GM23338 (cell line): ENCODE data around the gene TTC31. TPM values are rescaled to one million over a fixed set of nuclear protein-coding genes. Genes with fewer than 3 reads are reported as not detected.

Source experiments
- ATAC-seq: fragments of 200-7000 bp; cut with Tn5 transposase; 3 replicates; pipeline ENCODE4 v1.9.1; 2020
- DNase-seq: peaks from one replicate; pipeline ENCODE4 v3.0.0-alpha.2; 2015; ENCODE audit warnings: low spot score
- H2AFZ ChIP-seq: fragments of 200-600 bp; sonication (generic); 2 replicates; pipeline ENCODE4 v1.8.0; 2016; ENCODE audit warnings: antibody characterized with exemption, mild to moderate bottlenecking, moderate library complexity
- H3F3A ChIP-seq: fragments of 200-600 bp; sonication (generic); replicated peaks from 2 replicates; pipeline ENCODE4 v1.8.0; 2017; ENCODE audit warnings: antibody characterized with exemption, mixed run types, low read depth
- H3K27ac ChIP-seq: fragments of 200-600 bp; sonication (generic); 2 replicates; pipeline ENCODE4 v1.6.1; 2016; ENCODE audit warnings: low read depth
- H3K27me3 ChIP-seq: fragments of 200-600 bp; sonication (generic); 2 replicates; pipeline ENCODE4 v1.8.0; 2016; ENCODE audit warnings: mild to moderate bottlenecking, mixed run types, moderate library complexity; ENCODE audit not compliant: insufficient read depth
- H3K36me3 ChIP-seq: fragments of 200-600 bp; sonication (generic); 2 replicates; pipeline ENCODE4 v1.8.0; 2016; ENCODE audit warnings: mild to moderate bottlenecking; ENCODE audit not compliant: insufficient read depth
- H3K4me1 ChIP-seq: fragments of 200-600 bp; sonication (generic); 2 replicates; pipeline ENCODE4 v1.8.0; 2016; ENCODE audit warnings: mild to moderate bottlenecking, moderate library complexity; ENCODE audit not compliant: insufficient read depth
- H3K4me2 ChIP-seq: fragments of 200-600 bp; sonication (generic); 2 replicates; pipeline ENCODE4 v1.7.1; 2017; ENCODE audit warnings: mixed run types
- H3K4me3 ChIP-seq: fragments of 200-600 bp; sonication (generic); 2 replicates; pipeline ENCODE4 v1.6.1; 2016; ENCODE audit warnings: mixed run types
- H3K79me2 ChIP-seq: fragments of 200-600 bp; sonication (generic); replicated peaks from 2 replicates; pipeline ENCODE4 v1.8.0; 2017; ENCODE audit warnings: mild to moderate bottlenecking; ENCODE audit not compliant: insufficient read depth
- H3K9me2 ChIP-seq: fragments of 200-600 bp; sonication (generic); 2 replicates; pipeline ENCODE4 v1.8.0; 2017; ENCODE audit not compliant: insufficient read depth
- H4K20me1 ChIP-seq: fragments of 200-600 bp; sonication (generic); replicated peaks from 2 replicates; pipeline ENCODE4 v1.8.0; 2017; ENCODE audit warnings: mild to moderate bottlenecking; ENCODE audit not compliant: insufficient read depth
- H3K27ac Mint-ChIP-seq: 2 replicates; pipeline ENCODE4 v1.8.0; 2020; ENCODE audit warnings: inconsistent platforms, mild to moderate bottlenecking, moderate library complexity, mixed read lengths
- H3K27me3 Mint-ChIP-seq: 3 replicates; pipeline ENCODE4 v1.8.0; 2022; ENCODE audit warnings: low read depth, mild to moderate bottlenecking, moderate library complexity, mixed read lengths, inconsistent platforms; ENCODE audit not compliant: insufficient read depth, poor library complexity
- H3K36me3 Mint-ChIP-seq: 3 replicates; pipeline ENCODE4 v1.8.0; 2021; ENCODE audit warnings: low read depth, mild to moderate bottlenecking, inconsistent platforms, moderate library complexity, mixed read lengths
- H3K4me1 Mint-ChIP-seq: 3 replicates; pipeline ENCODE4 v1.8.0; 2020; ENCODE audit warnings: mild to moderate bottlenecking, inconsistent platforms, mixed read lengths
- H3K4me3 Mint-ChIP-seq: 3 replicates; pipeline ENCODE4 v1.8.0; 2021; ENCODE audit warnings: moderate library complexity, mild to moderate bottlenecking, inconsistent platforms, mixed read lengths
- H3K9me3 Mint-ChIP-seq: 3 replicates; pipeline ENCODE4 v1.8.0; 2020; ENCODE audit warnings: moderate library complexity, mild to moderate bottlenecking, inconsistent platforms, mixed read lengths
- EZH2phosphoT487 ChIP-seq: fragments of 200-600 bp; sonication (generic); IDR thresholded peaks from one replicate; pipeline ENCODE4 v1.8.1; 2018; ENCODE audit warnings: antibody characterized with exemption; ENCODE audit not compliant: unreplicated experiment
- POLR2AphosphoS5 ChIP-seq: IDR thresholded peaks from 2 replicates; pipeline ENCODE4 v1.6.1; 2016; ENCODE audit warnings: antibody characterized with exemption, low read depth
- polyA plus RNA-seq: library from polyadenylated mRNA; unstranded; fragments of >200 nt; fragmentation: Nextera tagmentation; extraction: Ambion mirVana; gene quantifications from 2 replicates; pipeline ENCODE4 v1.2.1, GENCODE V29; 2016
- total RNA-seq: library from RNA; depleted of rRNA; stranded (reverse); fragments of >200 nt; shearing (Covaris generic); gene quantifications from 2 replicates; pipeline ENCODE4 v1.2.3, GENCODE V29; 2014
- TF ChIP-seq, protein P1 (sequence below): fragments of 250-450 bp; sonication (Bioruptor Pico); IDR thresholded peaks from 2 replicates; pipeline ENCODE4 v1.5.0; 2020; ENCODE audit warnings: mild to moderate bottlenecking, moderate library complexity
- TF ChIP-seq, protein P2 (sequence below), 2 experiments: fragments of 200-600 bp in 1 of 2; sonication (generic) in 1 of 2; conservative IDR thresholded peaks; 2 replicates each; pipeline versions ENCODE4 v1.5.1 to v1.6.1; 2016 to 2017; ENCODE audit warnings: antibody characterized with exemption in 2 of 2, low read depth in 2 of 2, mild to moderate bottlenecking in 2 of 2, moderate library complexity in 1 of 2

The TTC31 gene
- total and polyA plus RNA-seq, 2 experiments from 2014 or later = 15.8 to 29.2 TPM

DNA sequence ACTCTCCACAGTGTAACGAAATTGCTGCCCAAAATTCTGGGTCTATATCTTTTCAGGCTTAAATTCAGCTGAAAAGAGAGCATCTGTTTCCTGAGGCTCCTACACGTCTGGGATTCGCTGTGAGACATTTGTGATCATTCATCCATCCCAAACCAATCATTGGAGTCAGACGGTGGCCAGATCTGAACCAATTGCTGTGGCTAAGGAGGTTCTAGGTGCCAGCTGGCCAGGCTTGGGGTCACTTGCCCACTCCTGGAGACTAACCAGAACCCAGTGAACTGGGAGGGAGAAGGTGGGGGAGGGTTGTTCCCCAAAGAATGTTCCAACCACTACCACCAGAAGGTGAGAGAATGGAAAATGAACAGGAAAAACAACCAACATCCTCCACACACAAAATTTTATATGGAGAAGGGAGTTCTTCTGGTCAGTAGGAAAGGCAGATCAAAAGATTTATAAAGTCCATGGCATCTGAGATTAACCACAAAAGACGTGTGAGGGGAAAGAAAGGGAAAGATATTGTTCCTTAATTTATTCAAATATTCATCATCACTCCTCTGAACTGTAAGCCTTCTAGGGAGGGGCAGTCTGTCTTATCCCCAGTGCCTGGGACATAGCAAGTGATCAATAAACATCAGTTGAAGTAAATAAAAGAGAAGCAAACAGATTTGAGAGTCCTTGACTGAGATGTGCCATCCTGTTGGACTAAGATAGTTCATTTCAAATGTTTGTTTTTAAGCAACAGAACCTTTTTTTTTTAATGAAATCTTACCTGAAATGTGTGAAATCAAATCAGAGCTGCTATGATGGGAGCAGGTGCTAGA is 38.2 kb upstream of the TTC31 start (continued):
- TF ChIP-seq, protein P1, sequence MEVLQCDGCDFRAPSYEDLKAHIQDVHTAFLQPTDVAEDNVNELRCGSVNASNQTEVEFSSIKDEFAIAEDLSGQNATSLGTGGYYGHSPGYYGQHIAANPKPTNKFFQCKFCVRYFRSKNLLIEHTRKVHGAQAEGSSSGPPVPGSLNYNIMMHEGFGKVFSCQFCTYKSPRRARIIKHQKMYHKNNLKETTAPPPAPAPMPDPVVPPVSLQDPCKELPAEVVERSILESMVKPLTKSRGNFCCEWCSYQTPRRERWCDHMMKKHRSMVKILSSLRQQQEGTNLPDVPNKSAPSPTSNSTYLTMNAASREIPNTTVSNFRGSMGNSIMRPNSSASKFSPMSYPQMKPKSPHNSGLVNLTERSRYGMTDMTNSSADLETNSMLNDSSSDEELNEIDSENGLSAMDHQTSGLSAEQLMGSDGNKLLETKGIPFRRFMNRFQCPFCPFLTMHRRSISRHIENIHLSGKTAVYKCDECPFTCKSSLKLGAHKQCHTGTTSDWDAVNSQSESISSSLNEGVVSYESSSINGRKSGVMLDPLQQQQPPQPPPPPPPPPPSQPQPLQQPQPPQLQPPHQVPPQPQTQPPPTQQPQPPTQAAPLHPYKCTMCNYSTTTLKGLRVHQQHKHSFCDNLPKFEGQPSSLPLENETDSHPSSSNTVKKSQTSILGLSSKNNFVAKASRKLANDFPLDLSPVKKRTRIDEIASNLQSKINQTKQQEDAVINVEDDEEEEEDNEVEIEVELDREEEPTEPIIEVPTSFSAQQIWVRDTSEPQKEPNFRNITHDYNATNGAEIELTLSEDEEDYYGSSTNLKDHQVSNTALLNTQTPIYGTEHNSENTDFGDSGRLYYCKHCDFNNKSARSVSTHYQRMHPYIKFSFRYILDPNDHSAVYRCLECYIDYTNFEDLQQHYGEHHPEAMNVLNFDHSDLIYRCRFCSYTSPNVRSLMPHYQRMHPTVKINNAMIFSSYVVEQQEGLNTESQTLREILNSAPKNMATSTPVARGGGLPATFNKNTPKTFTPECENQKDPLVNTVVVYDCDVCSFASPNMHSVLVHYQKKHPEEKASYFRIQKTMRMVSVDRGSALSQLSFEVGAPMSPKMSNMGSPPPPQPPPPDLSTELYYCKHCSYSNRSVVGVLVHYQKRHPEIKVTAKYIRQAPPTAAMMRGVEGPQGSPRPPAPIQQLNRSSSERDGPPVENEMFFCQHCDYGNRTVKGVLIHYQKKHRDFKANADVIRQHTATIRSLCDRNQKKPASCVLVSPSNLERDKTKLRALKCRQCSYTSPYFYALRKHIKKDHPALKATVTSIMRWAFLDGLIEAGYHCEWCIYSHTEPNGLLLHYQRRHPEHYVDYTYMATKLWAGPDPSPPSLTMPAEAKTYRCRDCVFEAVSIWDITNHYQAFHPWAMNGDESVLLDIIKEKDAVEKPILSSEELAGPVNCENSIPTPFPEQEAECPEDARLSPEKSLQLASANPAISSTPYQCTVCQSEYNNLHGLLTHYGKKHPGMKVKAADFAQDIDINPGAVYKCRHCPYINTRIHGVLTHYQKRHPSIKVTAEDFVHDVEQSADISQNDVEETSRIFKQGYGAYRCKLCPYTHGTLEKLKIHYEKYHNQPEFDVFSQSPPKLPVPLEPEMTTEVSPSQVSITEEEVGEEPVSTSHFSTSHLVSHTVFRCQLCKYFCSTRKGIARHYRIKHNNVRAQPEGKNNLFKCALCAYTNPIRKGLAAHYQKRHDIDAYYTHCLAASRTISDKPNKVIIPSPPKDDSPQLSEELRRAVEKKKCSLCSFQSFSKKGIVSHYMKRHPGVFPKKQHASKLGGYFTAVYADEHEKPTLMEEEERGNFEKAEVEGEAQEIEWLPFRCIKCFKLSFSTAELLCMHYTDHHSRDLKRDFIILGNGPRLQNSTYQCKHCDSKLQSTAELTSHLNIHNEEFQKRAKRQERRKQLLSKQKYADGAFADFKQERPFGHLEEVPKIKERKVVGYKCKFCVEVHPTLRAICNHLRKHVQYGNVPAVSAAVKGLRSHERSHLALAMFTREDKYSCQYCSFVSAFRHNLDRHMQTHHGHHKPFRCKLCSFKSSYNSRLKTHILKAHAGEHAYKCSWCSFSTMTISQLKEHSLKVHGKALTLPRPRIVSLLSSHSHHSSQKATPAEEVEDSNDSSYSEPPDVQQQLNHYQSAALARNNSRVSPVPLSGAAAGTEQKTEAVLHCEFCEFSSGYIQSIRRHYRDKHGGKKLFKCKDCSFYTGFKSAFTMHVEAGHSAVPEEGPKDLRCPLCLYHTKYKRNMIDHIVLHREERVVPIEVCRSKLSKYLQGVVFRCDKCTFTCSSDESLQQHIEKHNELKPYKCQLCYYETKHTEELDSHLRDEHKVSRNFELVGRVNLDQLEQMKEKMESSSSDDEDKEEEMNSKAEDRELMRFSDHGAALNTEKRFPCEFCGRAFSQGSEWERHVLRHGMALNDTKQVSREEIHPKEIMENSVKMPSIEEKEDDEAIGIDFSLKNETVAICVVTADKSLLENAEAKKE (CRISPR knock-in tag) = no peak
- TF ChIP-seq, protein P2, sequence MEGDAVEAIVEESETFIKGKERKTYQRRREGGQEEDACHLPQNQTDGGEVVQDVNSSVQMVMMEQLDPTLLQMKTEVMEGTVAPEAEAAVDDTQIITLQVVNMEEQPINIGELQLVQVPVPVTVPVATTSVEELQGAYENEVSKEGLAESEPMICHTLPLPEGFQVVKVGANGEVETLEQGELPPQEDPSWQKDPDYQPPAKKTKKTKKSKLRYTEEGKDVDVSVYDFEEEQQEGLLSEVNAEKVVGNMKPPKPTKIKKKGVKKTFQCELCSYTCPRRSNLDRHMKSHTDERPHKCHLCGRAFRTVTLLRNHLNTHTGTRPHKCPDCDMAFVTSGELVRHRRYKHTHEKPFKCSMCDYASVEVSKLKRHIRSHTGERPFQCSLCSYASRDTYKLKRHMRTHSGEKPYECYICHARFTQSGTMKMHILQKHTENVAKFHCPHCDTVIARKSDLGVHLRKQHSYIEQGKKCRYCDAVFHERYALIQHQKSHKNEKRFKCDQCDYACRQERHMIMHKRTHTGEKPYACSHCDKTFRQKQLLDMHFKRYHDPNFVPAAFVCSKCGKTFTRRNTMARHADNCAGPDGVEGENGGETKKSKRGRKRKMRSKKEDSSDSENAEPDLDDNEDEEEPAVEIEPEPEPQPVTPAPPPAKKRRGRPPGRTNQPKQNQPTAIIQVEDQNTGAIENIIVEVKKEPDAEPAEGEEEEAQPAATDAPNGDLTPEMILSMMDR (conservative IDR thresholded peaks at IDR 0.05; ENCODE audit: low read depth in 2 of 2) = no peak
- TF ChIP-seq EZH2phosphoT487 = no peak

DNA sequence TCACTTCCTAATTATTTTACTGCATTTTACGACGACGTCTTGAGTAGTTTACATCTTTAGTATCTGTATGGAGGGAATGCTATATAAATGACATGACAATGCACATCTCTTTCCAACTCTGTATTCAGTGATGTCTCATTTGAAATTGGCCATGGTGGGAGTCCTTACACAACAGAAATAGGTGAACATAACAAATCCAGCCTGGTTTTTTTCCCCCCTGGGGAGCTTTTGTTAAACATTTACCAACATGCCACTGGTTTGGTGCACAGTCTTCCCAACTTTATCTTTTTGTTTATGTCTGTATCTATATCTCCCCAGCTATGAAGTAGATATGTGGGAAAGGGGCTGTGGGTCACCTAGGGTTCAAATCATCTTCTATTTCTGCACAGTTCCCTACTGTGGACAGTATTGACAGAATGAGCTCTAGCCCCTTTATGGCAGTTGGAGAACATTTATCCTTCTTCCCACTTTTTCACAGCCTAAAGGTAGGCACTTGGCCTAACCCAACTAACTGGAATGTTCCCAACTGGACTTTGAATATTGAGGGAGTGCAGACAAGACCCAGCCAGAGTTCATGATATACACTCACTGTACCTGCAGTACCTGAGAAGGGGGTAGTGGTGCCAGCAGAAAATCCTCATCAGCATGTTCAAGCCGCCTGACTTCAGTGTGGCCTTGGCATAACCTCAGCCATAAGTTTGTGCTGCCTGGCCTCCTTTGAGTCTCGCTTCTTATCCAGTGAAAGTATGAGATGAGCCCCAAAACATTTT is 35.5 kb upstream of the TTC31 start:
- H2AFZ ChIP-seq = no peak overlapping the region
- H3K4me3 Mint-ChIP-seq = no peak overlapping the region
- DNase-seq (no peak), ATAC-seq (no peak)
- no peak overlapping the region for H3K27ac Mint-ChIP-seq
- no peaks in the 10 kb centered on the region for H3K36me3 ChIP-seq
- H3K27me3 Mint-ChIP-seq = peaks cover 2% of the 10 kb centered on the region
- no peak overlapping the region for H3K27ac ChIP-seq
- H3K9me2 ChIP-seq = no peaks in the 10 kb centered on the region
- H3K4me1 Mint-ChIP-seq = no peaks in the 10 kb centered on the region; the same call in 2 of the 3 replicates
- H3K4me1 ChIP-seq = no peaks in the 10 kb centered on the region; the same call in 1 of the 2 replicates
- H3K27me3 ChIP-seq = no peaks in the 10 kb centered on the region
- no peaks in the 10 kb centered on the region; the same call in 2 of the 3 replicates for H3K9me3 Mint-ChIP-seq
- H3F3A ChIP-seq = peaks cover 6% of the 10 kb centered on the region
- H3K4me3 ChIP-seq = no peak overlapping the region
- H3K79me2 ChIP-seq = no peaks in the 10 kb centered on the region
- H3K36me3 Mint-ChIP-seq = no peaks in the 10 kb centered on the region
- no peaks in the 10 kb centered on the region for H4K20me1 ChIP-seq
- no peak overlapping the region for H3K4me2 ChIP-seq
- TF ChIP-seq EZH2phosphoT487 = no peak
- no peak for TF ChIP-seq POLR2AphosphoS5
- TF ChIP-seq, protein P1 (CRISPR knock-in tag) = no peak
